WTC11 (cell line): ENCODE data around the gene MAPKAP1. TPM values are rescaled to one million over a fixed set of nuclear protein-coding genes. Genes with fewer than 3 reads are reported as not detected.

Experiments
- ATAC-seq: fragments of 200-7000 bp; cut with Tn5 transposase; 2 replicates; pipeline ENCODE4 v1.10.0; 2021; ENCODE audit warnings: mild to moderate bottlenecking, moderate library complexity
- CTCF ChIA-PET: fragments of 300-600 bp; sonication (Branson Sonifier 250); formaldehyde crosslinking; loops from one replicate; lab custom pipeline; 2021; ENCODE audit warnings: antibody characterized with exemption; lab: Charles Lee
- POLR2A ChIA-PET: fragments of 350-600 bp; sonication (Branson Sonifier 250); formaldehyde crosslinking; loops from one replicate; lab custom pipeline; 2021; ENCODE audit warnings: antibody characterized with exemption; lab: Charles Lee
- DNase-seq: peaks from one replicate; pipeline ENCODE4 v3.0.0; 2021; ENCODE audit warnings: low spot score
- H3K27ac Mint-ChIP-seq: 2 replicates; pipeline ENCODE4 v1.8.0; 2021; ENCODE audit warnings: mixed read lengths
- H3K27me3 Mint-ChIP-seq: 2 replicates; pipeline ENCODE4 v1.8.0; 2021; ENCODE audit warnings: low read depth, mild to moderate bottlenecking, moderate library complexity, mixed read lengths
- H3K36me3 Mint-ChIP-seq: 2 replicates; pipeline ENCODE4 v1.8.0; 2021; ENCODE audit warnings: mixed read lengths
- H3K4me1 Mint-ChIP-seq: 2 replicates; pipeline ENCODE4 v1.8.0; 2022; ENCODE audit warnings: mixed read lengths
- H3K4me3 Mint-ChIP-seq: 2 replicates; pipeline ENCODE4 v1.8.0; 2021; ENCODE audit warnings: mild to moderate bottlenecking, moderate library complexity, mixed read lengths
- H3K9me3 Mint-ChIP-seq: 2 replicates; pipeline ENCODE4 v1.8.0; 2021; ENCODE audit warnings: mixed read lengths
- ARID4B ChIP-seq: sonication (generic); formaldehyde crosslinking; IDR thresholded peaks from 2 replicates; pipeline ENCODE4 v1.8.0; 2023; ENCODE audit warnings: missing genetic modification reagents, mild to moderate bottlenecking, borderline replicate concordance
- ATF2 ChIP-seq: sonication (generic); formaldehyde crosslinking; IDR thresholded peaks from 2 replicates; pipeline ENCODE4 v1.8.1; 2022; ENCODE audit warnings: low read depth, missing genetic modification reagents, borderline replicate concordance
- E2F1 ChIP-seq: sonication (generic); formaldehyde crosslinking; IDR thresholded peaks from 2 replicates; pipeline ENCODE4 v1.8.0; 2022; ENCODE audit warnings: mild to moderate bottlenecking, missing genetic modification reagents
- ERG ChIP-seq: fragments of 250-450 bp; sonication (Bioruptor Pico); IDR thresholded peaks from 2 replicates; pipeline ENCODE4 v1.8.0; 2021; ENCODE audit warnings: mild to moderate bottlenecking
- ETV6 ChIP-seq: sonication (generic); formaldehyde crosslinking; IDR thresholded peaks from 2 replicates; pipeline ENCODE4 v1.8.1; 2022; ENCODE audit warnings: mild to moderate bottlenecking, missing genetic modification reagents
- FOXJ3 ChIP-seq: sonication (generic); formaldehyde crosslinking; IDR thresholded peaks from 2 replicates; pipeline ENCODE4 v1.9.0; 2021; ENCODE audit warnings: missing genetic modification reagents, mild to moderate bottlenecking, borderline replicate concordance
- HMGXB4 ChIP-seq: sonication (generic); formaldehyde crosslinking; IDR thresholded peaks from 2 replicates; pipeline ENCODE4 v1.8.1; 2023; ENCODE audit warnings: mild to moderate bottlenecking, moderate library complexity, missing genetic modification reagents
- JAZF1 ChIP-seq: fragments of 250-450 bp; sonication (Bioruptor Pico); IDR thresholded peaks from 2 replicates; pipeline ENCODE4 v1.9.0; 2021; ENCODE audit warnings: moderate library complexity, mild to moderate bottlenecking, inconsistent platforms
- JUN ChIP-seq: sonication (generic); formaldehyde crosslinking; IDR thresholded peaks from 2 replicates; pipeline ENCODE4 v1.8.0; 2023; ENCODE audit warnings: mild to moderate bottlenecking, missing genetic modification reagents
- MYBL2 ChIP-seq: sonication (generic); formaldehyde crosslinking; IDR thresholded peaks from 2 replicates; pipeline ENCODE4 v1.8.1; 2023; ENCODE audit warnings: mild to moderate bottlenecking, moderate library complexity, missing genetic modification reagents
- NR1H2 ChIP-seq: sonication (generic); formaldehyde crosslinking; IDR thresholded peaks from 2 replicates; pipeline ENCODE4 v1.9.0; 2021; ENCODE audit warnings: mild to moderate bottlenecking, moderate library complexity, missing genetic modification reagents
- SP1 ChIP-seq: sonication (generic); formaldehyde crosslinking; conservative IDR thresholded peaks from 2 replicates; pipeline ENCODE4 v1.8.1; 2022; ENCODE audit warnings: missing genetic modification reagents
- TEAD4 ChIP-seq: sonication (generic); formaldehyde crosslinking; IDR thresholded peaks from 2 replicates; pipeline ENCODE4 v1.8.0; 2022; ENCODE audit warnings: mild to moderate bottlenecking, missing genetic modification reagents
- USF1 ChIP-seq: sonication (generic); formaldehyde crosslinking; IDR thresholded peaks from 2 replicates; pipeline ENCODE4 v1.8.0; 2022; ENCODE audit warnings: mild to moderate bottlenecking, missing genetic modification reagents
- ZNF396 ChIP-seq: fragments of 250-450 bp; sonication (Bioruptor Pico); IDR thresholded peaks from 2 replicates; pipeline ENCODE4 v1.8.0; 2021; ENCODE audit warnings: mild to moderate bottlenecking, moderate library complexity, borderline replicate concordance
- ZSCAN18 ChIP-seq: fragments of 250-450 bp; sonication (Bioruptor Pico); IDR thresholded peaks from 2 replicates; pipeline ENCODE4 v2.1.2; 2022; ENCODE audit warnings: mild to moderate bottlenecking, moderate library complexity
- total RNA-seq: library from RNA; stranded (reverse); gene quantifications from 3 replicates; pipeline ENCODE4 v1.2.3, GENCODE V29; 2021

Gene MAPKAP1
- total RNA-seq, 1 experiment from 2014 or later = 111 TPM

GRCh38 chr9:125705893-125706292 lies 1.1 kb downstream of the MAPKAP1 start:
- POLR2A ChIA-PET = no interaction called here
- H3K4me1 Mint-ChIP-seq = peaks cover 49% of the 10 kb centered on the region
- H3K27me3 Mint-ChIP-seq = no peaks in the 10 kb centered on the region
- DNase-seq (no peak), ATAC-seq (no peak)
- no peaks in the 10 kb centered on the region; the same call in 1 of the 2 replicates for H3K36me3 Mint-ChIP-seq
- CTCF ChIA-PET = interaction anchor here (1.7 kb wide), 1 partner anchor 147 kb away, joined by 5 read pairs; no protein-coding TSS in a partner anchor
- TF ChIP-seq TEAD4 (no peak), ERG (CRISPR knock-in tag) (no peak), HMGXB4 (CRISPR knock-in tag) (no peak), ETV6 (CRISPR knock-in tag) (no peak), ATF2 (CRISPR knock-in tag) (no peak), JUN (CRISPR knock-in tag) (no peak), E2F1 (CRISPR knock-in tag) (no peak)
- H3K9me3 Mint-ChIP-seq = no peaks in the 10 kb centered on the region
- peak overlapping the region; percentile 63; the same call in 1 of the 2 replicates for H3K27ac Mint-ChIP-seq
- peak overlapping the region; percentile 78 for H3K4me3 Mint-ChIP-seq

- CTCF ChIA-PET = interaction anchor here (1.7 kb wide), 1 partner anchor 795 kb away, joined by 5 read pairs; no protein-coding TSS in a partner anchor
- no peak for ATAC-seq
Measured at GRCh38 chr9:125703662-125704061, 3.3 kb downstream of the MAPKAP1 start.

More at GRCh38 chr9:125703662-125704061, 3.3 kb downstream of the MAPKAP1 start:
- Mint-ChIP-seq H3K9me3 (no peaks in the 10 kb centered on the region), H3K4me3 (no peak overlapping the region), H3K36me3 (no peaks in the 10 kb centered on the region), H3K27me3 (no peaks in the 10 kb centered on the region), H3K27ac (peak overlapping the region; percentile 90), H3K4me1 (peaks cover 62% of the 10 kb centered on the region)
- POLR2A ChIA-PET = no interaction called here
- DNase-seq = no peak
- TF ChIP-seq MYBL2 (CRISPR knock-in tag) (no peak), ZSCAN18 (no peak), ZNF396 (no peak), FOXJ3 (no peak), ARID4B (CRISPR knock-in tag) (no peak), JAZF1 (CRISPR knock-in tag) (no peak), JUN (CRISPR knock-in tag) (no peak), NR1H2 (no peak), ETV6 (CRISPR knock-in tag) (no peak), SP1 (CRISPR knock-in tag) (no peak), USF1 (CRISPR knock-in tag) (no peak), E2F1 (CRISPR knock-in tag) (no peak)
